Measurements from ENCODE around the gene FADS6. TPM values are rescaled to one million over a fixed set of nuclear protein-coding genes. Genes with fewer than 3 reads are reported as not detected.

FADS6 gene
- polyA plus RNA-seq, 1 experiment = not detected

DNA sequence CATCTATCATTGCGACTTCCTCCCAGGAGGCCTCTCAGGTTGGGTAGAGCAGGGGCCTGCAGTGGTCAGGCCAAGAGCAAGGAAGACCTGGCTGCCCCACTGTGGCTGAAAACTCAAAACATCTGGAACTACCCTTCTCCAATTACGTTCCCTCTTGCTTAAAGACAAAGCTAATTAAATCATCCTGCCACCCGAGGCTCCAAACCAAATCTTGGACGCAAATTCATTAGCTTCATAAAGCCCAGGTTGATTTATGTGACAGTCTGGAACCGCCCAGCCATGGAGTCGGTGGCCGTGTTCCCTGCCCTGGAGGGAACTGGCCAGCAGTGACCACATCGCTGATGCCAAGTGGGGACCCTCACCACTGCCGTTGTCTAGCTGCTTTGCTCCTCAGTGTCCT is 55.2 kb downstream of the FADS6 start:
- 0 out of 2 replicates have a peak, but pooled peaks cover 6% of the 10 kb centered on the region for H3K36me3 ChIP-seq (ENCODE audit: control insufficient read depth, insufficient read depth, low read length)
- no peaks in the 10 kb centered on the region for H3K27me3 ChIP-seq (ENCODE audit: control insufficient read depth, insufficient read depth, low read length)
- DNase-seq (ENCODE audit: low read depth) = no peak
- ChIA-PET POLR2A (no interaction called here), CTCF (interaction anchor here (1.2 to 14.7 kb wide), 3 partner anchors 8 to 23 kb away, joined by 3 to 164 read pairs (median 3); partner anchors contain the start of gene GRIN2C)
- TF ChIP-seq, protein P1, sequence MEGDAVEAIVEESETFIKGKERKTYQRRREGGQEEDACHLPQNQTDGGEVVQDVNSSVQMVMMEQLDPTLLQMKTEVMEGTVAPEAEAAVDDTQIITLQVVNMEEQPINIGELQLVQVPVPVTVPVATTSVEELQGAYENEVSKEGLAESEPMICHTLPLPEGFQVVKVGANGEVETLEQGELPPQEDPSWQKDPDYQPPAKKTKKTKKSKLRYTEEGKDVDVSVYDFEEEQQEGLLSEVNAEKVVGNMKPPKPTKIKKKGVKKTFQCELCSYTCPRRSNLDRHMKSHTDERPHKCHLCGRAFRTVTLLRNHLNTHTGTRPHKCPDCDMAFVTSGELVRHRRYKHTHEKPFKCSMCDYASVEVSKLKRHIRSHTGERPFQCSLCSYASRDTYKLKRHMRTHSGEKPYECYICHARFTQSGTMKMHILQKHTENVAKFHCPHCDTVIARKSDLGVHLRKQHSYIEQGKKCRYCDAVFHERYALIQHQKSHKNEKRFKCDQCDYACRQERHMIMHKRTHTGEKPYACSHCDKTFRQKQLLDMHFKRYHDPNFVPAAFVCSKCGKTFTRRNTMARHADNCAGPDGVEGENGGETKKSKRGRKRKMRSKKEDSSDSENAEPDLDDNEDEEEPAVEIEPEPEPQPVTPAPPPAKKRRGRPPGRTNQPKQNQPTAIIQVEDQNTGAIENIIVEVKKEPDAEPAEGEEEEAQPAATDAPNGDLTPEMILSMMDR (IDR thresholded peaks at IDR 0.05; ENCODE audit: insufficient read depth, low read depth, low read length) = no peak
- no peak overlapping the region for H3K4me3 ChIP-seq (ENCODE audit: low read depth, low read length)

DNA sequence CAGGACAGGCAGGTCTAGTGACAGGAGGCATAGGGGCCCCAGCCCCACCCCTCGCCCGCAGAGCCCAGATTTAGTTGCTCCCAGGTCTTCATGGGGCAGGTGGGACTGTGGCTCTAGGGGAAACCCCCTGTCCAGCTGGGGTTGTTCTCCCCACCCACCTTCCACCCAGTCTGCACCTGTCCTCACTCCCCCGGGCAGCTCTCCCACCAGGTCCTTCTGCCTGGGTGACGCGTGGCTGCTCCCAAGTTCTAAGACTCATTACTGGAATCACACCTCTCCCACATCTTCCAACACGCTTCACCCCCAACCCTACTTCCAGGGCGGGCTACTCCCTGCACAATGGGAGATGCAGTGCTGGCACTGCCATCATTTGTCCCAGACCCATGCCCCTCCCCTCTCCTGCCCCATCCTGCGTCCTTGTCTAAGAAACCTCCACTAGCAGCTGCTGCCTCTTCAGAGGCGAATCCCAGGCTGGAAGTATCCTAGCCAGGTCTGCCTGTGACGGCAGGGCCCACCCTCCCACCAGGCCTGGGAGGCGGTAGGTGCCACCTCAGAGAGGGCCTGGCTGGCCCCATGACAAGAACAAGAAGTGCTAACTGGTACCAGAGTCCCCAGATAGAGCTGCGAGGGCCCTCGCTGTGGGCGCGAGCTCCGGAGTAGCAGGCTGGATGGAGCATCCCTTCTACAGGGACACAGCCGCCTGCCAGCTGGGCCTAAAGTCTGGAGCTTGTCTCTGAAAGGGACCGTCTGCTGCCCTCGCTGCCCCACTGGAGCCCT is 56.6 kb downstream of the FADS6 start:
- POLR2A ChIA-PET = no interaction called here
- CTCF ChIA-PET = no interaction called here
- TF ChIP-seq, protein P1 (IDR thresholded peaks at IDR 0.05; ENCODE audit: insufficient read depth, low read depth, low read length) = no peak
- H3K27me3 ChIP-seq (ENCODE audit: control insufficient read depth, insufficient read depth, low read length) = no peaks in the 10 kb centered on the region
- no peak for DNase-seq (ENCODE audit: low read depth)
- H3K36me3 ChIP-seq (ENCODE audit: control insufficient read depth, insufficient read depth, low read length) = 0 out of 2 replicates have a peak, but pooled peaks cover 6% of the 10 kb centered on the region
- no peak overlapping the region for H3K4me3 ChIP-seq (ENCODE audit: low read depth, low read length)

DNA sequence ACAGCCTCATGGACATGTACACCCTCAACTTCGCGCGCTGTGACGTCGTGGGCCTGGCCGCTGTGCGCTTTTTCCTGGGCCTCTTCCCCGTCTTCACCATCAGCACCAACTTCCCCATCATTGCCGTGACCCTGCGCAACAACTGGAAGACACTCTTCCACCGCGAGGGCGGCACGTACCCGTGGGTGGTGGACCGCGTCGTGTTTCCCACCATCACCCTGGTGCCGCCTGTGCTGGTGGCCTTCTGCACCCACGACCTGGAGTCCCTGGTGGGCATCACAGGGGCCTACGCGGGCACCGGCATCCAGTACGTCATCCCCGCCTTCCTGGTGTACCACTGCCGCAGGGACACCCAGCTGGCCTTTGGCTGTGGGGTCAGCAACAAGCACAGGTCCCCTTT is 57.2 kb downstream of the FADS6 start:
- ChIA-PET CTCF (no interaction called here), POLR2A (no interaction called here)
- DNase-seq (ENCODE audit: low read depth) = no peak
- TF ChIP-seq, protein P1 (IDR thresholded peaks at IDR 0.05; ENCODE audit: insufficient read depth, low read depth, low read length) = no peak
- Histone ChIP-seq H3K27me3 (ENCODE audit: control insufficient read depth, insufficient read depth, low read length) (no peaks in the 10 kb centered on the region), H3K36me3 (ENCODE audit: control insufficient read depth, insufficient read depth, low read length) (0 out of 2 replicates have a peak, but pooled peaks cover 6% of the 10 kb centered on the region), H3K4me3 (ENCODE audit: low read depth, low read length) (no peak overlapping the region)

DNA sequence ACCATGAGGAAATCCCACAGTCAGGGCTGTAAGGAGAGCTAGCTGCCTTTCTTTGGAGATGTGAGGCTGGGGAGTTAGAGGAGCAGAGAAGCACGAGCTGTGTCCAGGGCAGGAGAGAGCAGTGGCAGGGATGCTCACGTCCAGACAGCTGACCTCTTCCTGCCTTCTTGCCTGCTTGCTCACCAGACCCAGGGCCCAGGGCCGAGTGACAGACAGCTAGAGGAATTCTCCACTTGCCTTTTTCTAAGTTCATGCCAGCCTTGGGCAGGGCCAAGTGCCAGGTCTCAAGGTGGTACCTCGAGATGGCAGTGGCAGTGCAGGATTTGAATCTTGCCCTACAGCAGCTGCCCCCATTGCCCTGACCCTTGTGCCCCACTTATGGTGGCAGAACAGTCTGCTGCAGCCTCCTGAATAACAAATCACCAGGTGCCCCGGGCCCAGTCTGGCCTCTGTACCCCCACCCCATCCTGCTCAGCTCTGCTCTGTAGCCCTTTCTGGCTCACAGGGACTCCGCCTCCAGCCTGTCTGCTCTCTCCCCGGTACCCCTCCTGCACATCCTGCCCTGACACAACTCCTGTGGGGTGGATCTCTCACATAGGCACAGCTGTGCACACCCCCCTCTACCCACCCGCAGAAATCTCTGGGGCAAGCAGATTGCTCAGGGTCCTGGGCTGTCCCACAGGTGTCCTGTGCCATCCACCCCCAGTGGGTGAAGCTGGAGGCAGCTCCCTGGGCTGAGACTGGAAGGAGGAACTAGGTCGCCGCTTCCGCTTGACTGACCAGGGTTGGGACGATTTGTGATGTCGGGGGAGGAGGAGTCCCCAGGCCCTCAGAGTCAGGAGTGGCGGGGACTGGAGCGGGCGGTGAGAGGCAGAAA is 59.7 kb downstream of the FADS6 start:
- Histone ChIP-seq H3K27me3 (ENCODE audit: control insufficient read depth, insufficient read depth, low read length) (no peaks in the 10 kb centered on the region), H3K36me3 (ENCODE audit: control insufficient read depth, insufficient read depth, low read length) (peaks cover 6% of the 10 kb centered on the region; the same call in 1 of the 2 replicates), H3K4me3 (ENCODE audit: low read depth, low read length) (no peak overlapping the region)
- TF ChIP-seq, protein P1 (IDR thresholded peaks at IDR 0.05; ENCODE audit: insufficient read depth, low read depth, low read length) = no peak
- ChIA-PET POLR2A (no interaction called here), CTCF (interaction anchor here (1.3 to 4.0 kb wide), 4 partner anchors 10 to 42 kb away, joined by 3 to 18 read pairs (median 8); no protein-coding TSS in a partner anchor)
- no peak for DNase-seq (ENCODE audit: low read depth)

DNA sequence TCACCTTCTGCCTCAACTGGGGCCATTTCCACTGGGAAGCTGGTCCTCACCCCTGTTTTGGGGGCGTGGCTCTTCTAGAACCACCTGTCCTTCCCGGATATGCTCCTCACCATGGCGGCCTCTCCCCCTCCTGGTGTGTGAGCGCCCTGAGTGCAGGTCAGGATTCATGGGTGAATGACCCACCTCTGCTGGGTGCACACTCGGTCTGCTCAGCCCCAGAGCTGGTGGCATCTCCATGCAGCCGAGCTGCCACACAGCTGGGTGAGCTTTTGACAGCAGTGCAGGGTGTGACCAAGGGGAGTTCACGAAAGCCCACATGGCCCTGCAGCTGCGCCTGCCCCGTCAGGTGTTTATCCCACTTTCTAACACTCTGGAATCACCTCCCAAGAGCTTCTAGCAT is 61.0 kb downstream of the FADS6 start:
- no peak for DNase-seq (ENCODE audit: low read depth)
- TF ChIP-seq, protein P1 (IDR thresholded peaks at IDR 0.05; ENCODE audit: insufficient read depth, low read depth, low read length) = no peak
- Histone ChIP-seq H3K27me3 (ENCODE audit: control insufficient read depth, insufficient read depth, low read length) (no peaks in the 10 kb centered on the region), H3K4me3 (ENCODE audit: low read depth, low read length) (no peak overlapping the region), H3K36me3 (ENCODE audit: control insufficient read depth, insufficient read depth, low read length) (peaks cover 5% of the 10 kb centered on the region; the same call in 1 of the 2 replicates)
- POLR2A ChIA-PET = no interaction called here
- CTCF ChIA-PET = interaction anchor here (1.0 to 4.0 kb wide), 5 partner anchors 9 to 41 kb away, joined by 3 to 18 read pairs (median 7); no protein-coding TSS in a partner anchor
